Mammary epithelial cell (primary cell): ENCODE measurements around the gene FAT1.

Experiments
- CTCF ChIP-seq, 2 donors: IDR thresholded peaks in 1 of 2; conservative IDR thresholded peaks in 1 of 2; 2 replicates each; pipeline ENCODE4 v1.5.1; 2011 to 2012; ENCODE audit warnings: inconsistent platforms in 2 of 2, low read length in 2 of 2, mild to moderate bottlenecking in 2 of 2, control low read depth in 1 of 2, low read depth in 1 of 2; ENCODE audit not compliant: insufficient read depth in 1 of 2; ENCODE audit errors: extremely low read depth in 1 of 2
- EZH2 ChIP-seq: IDR thresholded peaks from 2 replicates; pipeline ENCODE4 v1.6.1; 2012; ENCODE audit warnings: low read length, inconsistent platforms, borderline replicate concordance

- no peak for TF ChIP-seq CTCF (conservative IDR thresholded peaks at IDR 0.05 in 1 of 2, IDR thresholded peaks at IDR 0.05 in 1 of 2; ENCODE audit: extremely low read depth in 1 of 2, insufficient read depth in 1 of 2, low read depth in 1 of 2, low read length in 2 of 2)
- TF ChIP-seq EZH2: no peak
Observed at GRCh38 chr4:186566068-186566467, 157.6 kb downstream of the FAT1 start.
